Mucosa of descending colon (tissue), 3 donors: ENCODE data around the gene PCDHGA8. TPM values are rescaled to one million over a fixed set of nuclear protein-coding genes. Genes with fewer than 3 reads are reported as not detected.
A peak's percentile ranks its signal among the peaks of the same experiment; 100 is the strongest.
"Not testable (repeated sequence)": the region's sequence is repeated elsewhere in the genome, so short reads cannot be mapped to it uniquely, and the experiment has no call there.

Source experiments
- ATAC-seq: fragments of 200-7000 bp; cut with Tn5 transposase; one replicate; pipeline ENCODE4 v1.9.1; 2020; ENCODE audit warnings: mild to moderate bottlenecking, moderate library complexity
- DNase-seq, 3 donors: peaks; one replicate each; pipeline ENCODE4 v3.0.0-alpha.2; 2020
- H3K36me3 ChIP-seq: fragments of 200-600 bp; one replicate; pipeline ENCODE4 v1.8.0; 2021; ENCODE audit warnings: low read depth, mild to moderate bottlenecking
- H3K4me1 ChIP-seq: fragments of 200-600 bp; one replicate; pipeline ENCODE4 v1.8.0; 2021; ENCODE audit warnings: low read depth, mild to moderate bottlenecking
- H3K4me3 ChIP-seq: fragments of 200-600 bp; one replicate; pipeline ENCODE4 v1.8.0; 2021; ENCODE audit warnings: mild to moderate bottlenecking
- H3K9me3 ChIP-seq: fragments of 200-600 bp; one replicate; pipeline ENCODE4 v1.8.0; 2021; ENCODE audit warnings: mild to moderate bottlenecking
- intact Hi-C, 2 donors: fragments of 100-400 bp; cut with DNase I in 1 of 2; cut with micrococcal nuclease in 1 of 2; formaldehyde crosslinking; loops; one replicate each; pipeline versions ENCODE4 v1.11.0 to v1.11.1; 2022; cut with DNase I, micrococcal nuclease
- total RNA-seq, 3 donors: library from RNA; stranded (reverse); fragmentation: NEBNext Ultra II Directional in 2 of 3; extraction: Animal tissue kit (Norgen Biotek cat#: 25700) in 2 of 3; gene quantifications; one replicate each; pipeline versions ENCODE4 v1.2.1 to v1.2.4, GENCODE V29; 2021 to 2023
- TF ChIP-seq, protein P1 (sequence below): fragments of 200-600 bp; IDR thresholded peaks from one replicate; pipeline ENCODE4 v1.8.0; 2022; ENCODE audit warnings: antibody characterized with exemption, mild to moderate bottlenecking
- donor health status: DM: no; HTN: no; CAD: no; lungs with moderate emphysema.
- donor health status: DM: no; HTN: no; CAD: no.
- donor health status: DM: no; HTN: yes; CAD: no.

PCDHGA8 gene
- total RNA-seq, 3 donors from 2014 or later, result 0.78 to 3.8 (median 0.87) TPM

DNA sequence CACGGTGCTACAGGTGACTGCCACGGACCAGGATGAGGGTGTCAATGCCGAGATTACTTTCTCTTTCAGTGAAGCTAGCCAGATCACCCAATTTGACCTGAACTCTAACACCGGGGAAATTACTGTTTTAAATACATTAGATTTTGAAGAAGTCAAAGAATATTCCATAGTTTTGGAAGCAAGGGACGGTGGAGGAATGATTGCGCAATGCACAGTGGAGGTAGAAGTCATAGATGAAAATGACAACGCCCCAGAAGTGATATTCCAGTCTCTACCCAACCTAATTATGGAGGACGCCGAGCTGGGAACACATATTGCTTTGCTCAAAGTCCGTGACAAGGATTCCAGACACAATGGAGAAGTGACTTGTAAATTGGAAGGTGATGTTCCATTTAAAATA, 3.8 kb upstream of the PCDHGA8 start:
- DNase-seq, result no peak
- Histone ChIP-seq H3K9me3 (peaks cover 92% of the 10 kb centered on the region), H3K36me3 (no peaks in the 10 kb centered on the region), H3K4me3 (no peak overlapping the region), H3K4me1 (no peaks in the 10 kb centered on the region)
- TF ChIP-seq, protein P1, sequence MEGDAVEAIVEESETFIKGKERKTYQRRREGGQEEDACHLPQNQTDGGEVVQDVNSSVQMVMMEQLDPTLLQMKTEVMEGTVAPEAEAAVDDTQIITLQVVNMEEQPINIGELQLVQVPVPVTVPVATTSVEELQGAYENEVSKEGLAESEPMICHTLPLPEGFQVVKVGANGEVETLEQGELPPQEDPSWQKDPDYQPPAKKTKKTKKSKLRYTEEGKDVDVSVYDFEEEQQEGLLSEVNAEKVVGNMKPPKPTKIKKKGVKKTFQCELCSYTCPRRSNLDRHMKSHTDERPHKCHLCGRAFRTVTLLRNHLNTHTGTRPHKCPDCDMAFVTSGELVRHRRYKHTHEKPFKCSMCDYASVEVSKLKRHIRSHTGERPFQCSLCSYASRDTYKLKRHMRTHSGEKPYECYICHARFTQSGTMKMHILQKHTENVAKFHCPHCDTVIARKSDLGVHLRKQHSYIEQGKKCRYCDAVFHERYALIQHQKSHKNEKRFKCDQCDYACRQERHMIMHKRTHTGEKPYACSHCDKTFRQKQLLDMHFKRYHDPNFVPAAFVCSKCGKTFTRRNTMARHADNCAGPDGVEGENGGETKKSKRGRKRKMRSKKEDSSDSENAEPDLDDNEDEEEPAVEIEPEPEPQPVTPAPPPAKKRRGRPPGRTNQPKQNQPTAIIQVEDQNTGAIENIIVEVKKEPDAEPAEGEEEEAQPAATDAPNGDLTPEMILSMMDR, result no peak
- no peak for ATAC-seq
- intact Hi-C loops, result no loop called here

GRCh38 chr5:141389153-141390042, 3.0 kb upstream of the PCDHGA8 start:
- H3K9me3 ChIP-seq, result peaks cover 92% of the 10 kb centered on the region

GRCh38 chr5:141393267-141393666, 834 bp downstream of the PCDHGA8 start:
- no peak for DNase-seq
- TF ChIP-seq, protein P1, result no peak
- intact Hi-C loops, result no loop called here
- Histone ChIP-seq H3K4me3 (no peak overlapping the region), H3K9me3 (peaks cover 77% of the 10 kb centered on the region), H3K4me1 (no peaks in the 10 kb centered on the region), H3K36me3 (no peaks in the 10 kb centered on the region)
- no peak for ATAC-seq

More at GRCh38 chr5:141389153-141390042, 3.0 kb upstream of the PCDHGA8 start:
- no peak for DNase-seq
- TF ChIP-seq, protein P1, result no peak
- ATAC-seq, result no peak
- Histone ChIP-seq H3K4me3 (no peak overlapping the region), H3K4me1 (no peaks in the 10 kb centered on the region), H3K36me3 (no peaks in the 10 kb centered on the region)
- intact Hi-C loops, result no loop called here

DNA sequence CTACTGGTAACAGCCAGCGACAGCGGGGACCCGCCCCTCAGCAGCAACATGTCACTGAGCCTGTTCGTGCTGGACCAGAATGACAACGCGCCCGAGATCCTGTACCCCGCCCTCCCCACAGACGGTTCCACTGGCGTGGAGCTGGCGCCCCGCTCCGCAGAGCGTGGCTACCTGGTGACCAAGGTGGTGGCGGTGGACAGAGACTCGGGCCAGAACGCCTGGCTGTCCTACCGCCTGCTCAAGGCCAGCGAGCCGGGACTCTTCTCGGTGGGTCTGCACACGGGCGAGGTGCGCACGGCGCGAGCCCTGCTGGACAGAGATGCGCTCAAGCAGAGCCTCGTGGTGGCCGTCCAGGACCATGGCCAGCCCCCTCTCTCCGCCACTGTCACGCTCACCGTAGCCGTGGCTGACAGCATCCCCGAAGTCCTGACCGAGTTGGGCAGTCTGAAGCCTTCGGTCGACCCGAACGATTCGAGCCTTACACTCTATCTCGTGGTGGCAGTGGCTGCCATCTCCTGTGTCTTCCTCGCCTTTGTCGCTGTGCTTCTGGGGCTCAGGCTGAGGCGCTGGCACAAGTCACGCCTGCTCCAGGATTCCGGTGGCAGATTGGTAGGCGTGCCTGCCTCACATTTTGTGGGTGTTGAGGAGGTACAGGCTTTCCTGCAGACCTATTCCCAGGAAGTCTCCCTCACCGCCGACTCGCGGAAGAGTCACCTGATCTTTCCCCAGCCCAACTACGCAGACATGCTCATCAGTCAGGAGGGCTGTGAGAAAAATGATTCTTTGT, 2.2 kb downstream of the PCDHGA8 start:
- intact Hi-C loops, H3K4me3 ChIP-seq, H3K4me1 ChIP-seq, H3K36me3 ChIP-seq, ATAC-seq, DNase-seq: not testable (repeated sequence)
- H3K9me3 ChIP-seq, result peaks cover 76% of the 10 kb centered on the region

DNA sequence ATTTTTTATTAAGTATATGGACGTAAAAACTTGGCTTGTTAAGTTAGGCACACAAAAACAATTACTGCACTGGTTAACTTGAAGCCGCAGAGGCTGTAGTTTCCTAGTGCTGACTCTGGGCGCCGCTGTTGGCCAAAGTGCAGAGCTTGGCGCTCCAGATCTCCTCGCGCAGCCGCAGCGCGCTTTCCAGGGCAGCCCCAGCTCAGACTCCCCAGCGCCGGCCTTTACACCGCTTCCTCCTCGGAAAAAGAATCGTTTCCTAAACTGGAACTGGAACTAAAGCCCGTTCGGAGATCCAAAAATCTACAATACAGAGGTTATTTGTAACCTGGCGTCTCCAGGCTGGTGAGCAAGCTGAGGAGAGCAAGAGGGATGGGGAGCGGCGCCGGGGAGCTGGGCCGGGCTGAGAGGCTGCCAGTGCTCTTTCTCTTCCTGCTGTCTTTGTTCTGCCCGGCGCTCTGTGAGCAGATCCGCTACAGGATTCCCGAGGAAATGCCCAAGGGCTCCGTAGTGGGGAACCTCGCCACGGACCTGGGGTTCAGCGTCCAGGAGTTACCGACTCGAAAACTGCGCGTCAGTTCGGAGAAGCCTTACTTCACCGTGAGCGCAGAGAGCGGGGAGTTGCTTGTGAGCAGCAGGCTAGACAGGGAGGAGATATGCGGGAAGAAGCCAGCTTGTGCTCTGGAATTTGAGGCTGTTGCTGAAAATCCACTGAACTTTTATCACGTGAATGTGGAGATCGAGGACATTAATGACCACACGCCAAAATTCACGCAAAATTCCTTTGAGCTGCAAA, 5.5 kb downstream of the PCDHGA8 start, which contains the start of gene PCDHGB5:
PCDHGB5 (plus strand) TSS at position 192 of the 796 bp plus-strand sequence; CDS start at position 373, 181 bp downstream.
- DNase-seq (peak in 2 of 3 donors; percentile 52 to 59), ATAC-seq (peak; percentile 92)
- H3K36me3 ChIP-seq, H3K4me1 ChIP-seq, H3K4me3 ChIP-seq, intact Hi-C loops: not testable (repeated sequence)
- H3K9me3 ChIP-seq, result peaks cover 68% of the 10 kb centered on the region
- TF ChIP-seq, protein P1, result peak; percentile 18
